Vagina (tissue), 2 donors: ENCODE measurements around the gene BLVRB.

Source experiments
- CTCF ChIP-seq, 3 experiments: fragments of 450-650 bp in 2 of 3; fragments of 200-600 bp in 1 of 3; sonication (generic) in 1 of 3; IDR thresholded peaks; one replicate each; pipeline ENCODE4 v1.5.1; 2017 to 2019; ENCODE audit warnings: antibody characterized with exemption in 3 of 3, mild to moderate bottlenecking in 2 of 3, moderate library complexity in 2 of 3
- POLR2A ChIP-seq, 2 donors: fragments of 450-650 bp; IDR thresholded peaks; one replicate each; pipeline ENCODE4 v1.6.1; 2017; ENCODE audit warnings: antibody characterized with exemption in 2 of 2, mild to moderate bottlenecking in 2 of 2, moderate library complexity in 2 of 2

GRCh38 chr19:40441719-40442253, 23.8 kb downstream of the BLVRB start:
- TF ChIP-seq CTCF (IDR thresholded peaks at IDR 0.05) (no peak), POLR2A (IDR thresholded peaks at IDR 0.05) (no peak)
